ENCODE data around the gene HPSE2. TPM values are rescaled to one million over a fixed set of nuclear protein-coding genes. Genes with fewer than 3 reads are reported as not detected.

The HPSE2 gene
- total RNA-seq, 1 experiment from 2014 or later, result 0.05 TPM

DNA sequence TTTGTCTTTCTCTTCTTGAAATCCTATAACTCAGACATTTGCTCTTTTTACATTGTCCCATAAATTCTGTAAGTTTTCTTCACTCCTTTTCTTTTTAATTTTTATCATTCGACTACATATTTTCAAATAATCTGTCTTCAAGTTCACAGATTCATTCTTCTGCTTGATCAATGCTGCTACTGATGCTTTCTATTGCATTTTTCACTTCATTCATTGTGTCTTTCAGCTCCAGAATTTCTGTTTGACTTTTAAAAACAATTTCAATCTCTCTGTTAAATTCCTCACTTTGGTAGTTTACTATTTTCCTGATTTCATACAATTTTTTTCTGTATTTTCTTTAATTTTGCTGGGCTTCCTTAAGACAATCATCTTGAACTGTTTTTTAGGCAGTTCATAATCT lies 230.4 kb downstream of the HPSE2 start:
- no peak overlapping the region for H3K4me2 ChIP-seq (ENCODE audit: low read length)
- no peak overlapping the region for H2AFZ ChIP-seq (ENCODE audit: low read depth, low read length, poor library complexity, severe bottlenecking)
- H3K9ac ChIP-seq (ENCODE audit: low read length), result no peak overlapping the region
- TF ChIP-seq POLR2AphosphoS5 (IDR thresholded peaks at IDR 0.05; ENCODE audit: low read depth, low read length), result no peak
- TF ChIP-seq, protein P1, sequence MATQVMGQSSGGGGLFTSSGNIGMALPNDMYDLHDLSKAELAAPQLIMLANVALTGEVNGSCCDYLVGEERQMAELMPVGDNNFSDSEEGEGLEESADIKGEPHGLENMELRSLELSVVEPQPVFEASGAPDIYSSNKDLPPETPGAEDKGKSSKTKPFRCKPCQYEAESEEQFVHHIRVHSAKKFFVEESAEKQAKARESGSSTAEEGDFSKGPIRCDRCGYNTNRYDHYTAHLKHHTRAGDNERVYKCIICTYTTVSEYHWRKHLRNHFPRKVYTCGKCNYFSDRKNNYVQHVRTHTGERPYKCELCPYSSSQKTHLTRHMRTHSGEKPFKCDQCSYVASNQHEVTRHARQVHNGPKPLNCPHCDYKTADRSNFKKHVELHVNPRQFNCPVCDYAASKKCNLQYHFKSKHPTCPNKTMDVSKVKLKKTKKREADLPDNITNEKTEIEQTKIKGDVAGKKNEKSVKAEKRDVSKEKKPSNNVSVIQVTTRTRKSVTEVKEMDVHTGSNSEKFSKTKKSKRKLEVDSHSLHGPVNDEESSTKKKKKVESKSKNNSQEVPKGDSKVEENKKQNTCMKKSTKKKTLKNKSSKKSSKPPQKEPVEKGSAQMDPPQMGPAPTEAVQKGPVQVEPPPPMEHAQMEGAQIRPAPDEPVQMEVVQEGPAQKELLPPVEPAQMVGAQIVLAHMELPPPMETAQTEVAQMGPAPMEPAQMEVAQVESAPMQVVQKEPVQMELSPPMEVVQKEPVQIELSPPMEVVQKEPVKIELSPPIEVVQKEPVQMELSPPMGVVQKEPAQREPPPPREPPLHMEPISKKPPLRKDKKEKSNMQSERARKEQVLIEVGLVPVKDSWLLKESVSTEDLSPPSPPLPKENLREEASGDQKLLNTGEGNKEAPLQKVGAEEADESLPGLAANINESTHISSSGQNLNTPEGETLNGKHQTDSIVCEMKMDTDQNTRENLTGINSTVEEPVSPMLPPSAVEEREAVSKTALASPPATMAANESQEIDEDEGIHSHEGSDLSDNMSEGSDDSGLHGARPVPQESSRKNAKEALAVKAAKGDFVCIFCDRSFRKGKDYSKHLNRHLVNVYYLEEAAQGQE (IDR thresholded peaks at IDR 0.05; ENCODE audit: low read depth), result no peak
- TF ChIP-seq EZH2phosphoT487 (IDR thresholded peaks at IDR 0.05; ENCODE audit: borderline replicate concordance), result no peak
- no peak for TF ChIP-seq JUND (IDR thresholded peaks at IDR 0.05)
- TF ChIP-seq YY1 (IDR thresholded peaks at IDR 0.05; ENCODE audit: extremely low read depth, insufficient replicate concordance, low read depth, low read length), result no peak
- TF ChIP-seq SIN3A (IDR thresholded peaks at IDR 0.05; ENCODE audit: low read depth), result no peak
- TF ChIP-seq ZNF274 (IDR thresholded peaks at IDR 0.05; ENCODE audit: low read depth, low read length), result no peak
- no peak for TF ChIP-seq POLR2A (IDR thresholded peaks at IDR 0.05; ENCODE audit: borderline replicate concordance, extremely low read depth, insufficient read depth, insufficient read length)
- TF ChIP-seq, protein P2, sequence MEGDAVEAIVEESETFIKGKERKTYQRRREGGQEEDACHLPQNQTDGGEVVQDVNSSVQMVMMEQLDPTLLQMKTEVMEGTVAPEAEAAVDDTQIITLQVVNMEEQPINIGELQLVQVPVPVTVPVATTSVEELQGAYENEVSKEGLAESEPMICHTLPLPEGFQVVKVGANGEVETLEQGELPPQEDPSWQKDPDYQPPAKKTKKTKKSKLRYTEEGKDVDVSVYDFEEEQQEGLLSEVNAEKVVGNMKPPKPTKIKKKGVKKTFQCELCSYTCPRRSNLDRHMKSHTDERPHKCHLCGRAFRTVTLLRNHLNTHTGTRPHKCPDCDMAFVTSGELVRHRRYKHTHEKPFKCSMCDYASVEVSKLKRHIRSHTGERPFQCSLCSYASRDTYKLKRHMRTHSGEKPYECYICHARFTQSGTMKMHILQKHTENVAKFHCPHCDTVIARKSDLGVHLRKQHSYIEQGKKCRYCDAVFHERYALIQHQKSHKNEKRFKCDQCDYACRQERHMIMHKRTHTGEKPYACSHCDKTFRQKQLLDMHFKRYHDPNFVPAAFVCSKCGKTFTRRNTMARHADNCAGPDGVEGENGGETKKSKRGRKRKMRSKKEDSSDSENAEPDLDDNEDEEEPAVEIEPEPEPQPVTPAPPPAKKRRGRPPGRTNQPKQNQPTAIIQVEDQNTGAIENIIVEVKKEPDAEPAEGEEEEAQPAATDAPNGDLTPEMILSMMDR (IDR thresholded peaks at IDR 0.05 in 2 of 3, conservative IDR thresholded peaks at IDR 0.05 in 1 of 3; ENCODE audit: borderline replicate concordance in 1 of 3, insufficient read depth in 1 of 3, low read depth in 2 of 3, low read length in 2 of 3), result no peak
- TF ChIP-seq ELF1 (IDR thresholded peaks at IDR 0.05; ENCODE audit: borderline replicate concordance, low read depth), result no peak
- TF ChIP-seq, protein P3, sequence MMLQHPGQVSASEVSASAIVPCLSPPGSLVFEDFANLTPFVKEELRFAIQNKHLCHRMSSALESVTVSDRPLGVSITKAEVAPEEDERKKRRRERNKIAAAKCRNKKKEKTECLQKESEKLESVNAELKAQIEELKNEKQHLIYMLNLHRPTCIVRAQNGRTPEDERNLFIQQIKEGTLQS (IDR thresholded peaks at IDR 0.05), result no peak
- TF ChIP-seq TCF7L2 (IDR thresholded peaks at IDR 0.05; ENCODE audit: borderline replicate concordance, extremely low read depth, insufficient read depth, insufficient read length), result no peak
- no peak for TF ChIP-seq CBX3 (IDR thresholded peaks at IDR 0.05; ENCODE audit: low read depth)
- TF ChIP-seq FOSL1 (IDR thresholded peaks at IDR 0.05; ENCODE audit: low read depth), result no peak
- no peak for TF ChIP-seq EGR1 (IDR thresholded peaks at IDR 0.05; ENCODE audit: low read depth)
- no peak for TF ChIP-seq CEBPB (IDR thresholded peaks at IDR 0.05; ENCODE audit: low read depth)
- no peak for TF ChIP-seq RAD21 (IDR thresholded peaks at IDR 0.05; ENCODE audit: low read depth)
- TF ChIP-seq EZH2 (IDR thresholded peaks at IDR 0.05), result no peak
- no peak for TF ChIP-seq SRF (IDR thresholded peaks at IDR 0.05; ENCODE audit: low read depth)
- POLR2A ChIA-PET, result no interaction called here
- ATAC-seq (no peak), DNase-seq (ENCODE audit: low read depth, low spot score) (no peak)
- H3K4me3 ChIP-seq (replicated peaks in 1 of 2; ENCODE audit: low read depth in 1 of 2, low read length in 2 of 2), result no peak overlapping the region
- no peaks in the 10 kb centered on the region for H4K20me1 ChIP-seq (ENCODE audit: insufficient read depth)
- H3K27ac ChIP-seq (ENCODE audit: low read depth, low read length), result no peak overlapping the region
- RAD21 ChIA-PET (ENCODE audit: low non-redundant PET in 1 of 2, low total read pairs in 2 of 2, uncharacterized antibody in 2 of 2, unreplicated experiment in 2 of 2), result no interaction called here
- H3K9me2 ChIP-seq (ENCODE audit: insufficient read depth), result no peaks in the 10 kb centered on the region
- BruUV-seq (replicated peaks), result no TSS peak
- CTCF ChIA-PET, result no interaction called here
- H3K36me3 ChIP-seq (ENCODE audit: control insufficient read depth in 1 of 2, insufficient read depth in 2 of 2, low read length in 2 of 2), result no peaks in the 10 kb centered on the region
- H3K27me3 ChIP-seq (ENCODE audit: insufficient read depth, low read length), result 0 out of 2 replicates have a peak, but pooled peaks cover 2% of the 10 kb centered on the region
- intact Hi-C loops (cut with micrococcal nuclease), result no loop called here
- H3K9me3 ChIP-seq (ENCODE audit: control insufficient read depth in 1 of 2, insufficient read depth in 1 of 2, low read depth in 1 of 2, low read length in 2 of 2), result no peaks in the 10 kb centered on the region; a peak in 1 of 4 replicates
- H3K79me2 ChIP-seq (ENCODE audit: insufficient read depth, low read length), result no peaks in the 10 kb centered on the region
- no peaks in the 10 kb centered on the region for H3K4me1 ChIP-seq (ENCODE audit: control insufficient read depth in 1 of 2, insufficient read depth in 2 of 2, low read length in 2 of 2)

Data from HCT116 (cell line).